GM21529 (cell line): ENCODE results near the gene S100A14.
A peak's percentile ranks its signal among the peaks of the same experiment; 100 is the strongest.

Experiments
- ATAC-seq: cut with Tn5 transposase; IDR thresholded peaks from one replicate; pipeline ENCODE4 v1.9.1; 2021; ENCODE audit not compliant: unreplicated experiment

The S100A14 gene

GRCh38 chr1:153639280-153639679 lies 23.2 kb upstream of the S100A14 start:
- ATAC-seq, result no peak

- ATAC-seq, result no peak
Observed at GRCh38 chr1:153638261-153638660, 22.1 kb upstream of the S100A14 start.

GRCh38 chr1:153636312-153636711 lies 20.2 kb upstream of the S100A14 start:
- no peak for ATAC-seq

- no peak for ATAC-seq
Observed at GRCh38 chr1:153635872-153636271, 19.7 kb upstream of the S100A14 start.

GRCh38 chr1:153633754-153634665 lies 17.9 kb upstream of the S100A14 start, which contains the start of gene CHTOP:
Gene CHTOP (plus strand): TSS chr1:153634066. CDS start chr1:153636589, 2,523 bp downstream.
- peak; percentile 86 for ATAC-seq

- no peak for ATAC-seq
Observed at GRCh38 chr1:153633161-153633753, 17.1 kb upstream of the S100A14 start.

GRCh38 chr1:153631047-153632022 lies 15.2 kb upstream of the S100A14 start:
- ATAC-seq, result no peak

- ATAC-seq, result no peak
Observed at GRCh38 chr1:153630384-153630783, 14.3 kb upstream of the S100A14 start.

GRCh38 chr1:153629971-153630370 lies 13.8 kb upstream of the S100A14 start:
- ATAC-seq, result no peak

GRCh38 chr1:153629343-153629665 lies 13.2 kb upstream of the S100A14 start:
- ATAC-seq, result no peak

GRCh38 chr1:153628638-153629342 lies 12.7 kb upstream of the S100A14 start:
- ATAC-seq, result no peak

- ATAC-seq, result no peak
Observed at GRCh38 chr1:153627715-153628626, 11.8 kb upstream of the S100A14 start, which contains the start of gene S100A1. Gene S100A1 (plus strand): TSS chr1:153628434. CDS start chr1:153630522, 2,088 bp downstream.

GRCh38 chr1:153626904-153627714 lies 11.0 kb upstream of the S100A14 start, which contains the start of gene S100A13:
Gene S100A13 (minus strand): TSS chr1:153627505. CDS start chr1:153626472, 1,033 bp downstream.
- no peak for ATAC-seq

GRCh38 chr1:153626477-153626903 lies 10.4 kb upstream of the S100A14 start:
- no peak for ATAC-seq

GRCh38 chr1:153624965-153625611 lies 9.0 kb upstream of the S100A14 start:
- ATAC-seq, result no peak

- no peak for ATAC-seq
Observed at GRCh38 chr1:153623101-153623500, 7.0 kb upstream of the S100A14 start.

GRCh38 chr1:153619171-153619570 lies 3.0 kb upstream of the S100A14 start:
- ATAC-seq, result no peak

GRCh38 chr1:153617663-153618062 lies 1.5 kb upstream of the S100A14 start:
- no peak for ATAC-seq
